H4 (cell line): ENCODE data around the gene DOK5. TPM values are rescaled to one million over a fixed set of nuclear protein-coding genes. Genes with fewer than 3 reads are reported as not detected.

Experiments
- DNase-seq: peaks from one replicate; pipeline ENCODE4 v3.0.0-alpha.2; 2015; ENCODE audit warnings: low spot score
- total RNA-seq: library from RNA; depleted of rRNA; stranded (reverse); fragments of >200 nt; shearing (Covaris generic); gene quantifications from 2 replicates; pipeline ENCODE4 v1.2.3, GENCODE V29; 2014

DOK5 gene
- total RNA-seq, 1 experiment from 2014 or later, result 1.2 TPM

DNA sequence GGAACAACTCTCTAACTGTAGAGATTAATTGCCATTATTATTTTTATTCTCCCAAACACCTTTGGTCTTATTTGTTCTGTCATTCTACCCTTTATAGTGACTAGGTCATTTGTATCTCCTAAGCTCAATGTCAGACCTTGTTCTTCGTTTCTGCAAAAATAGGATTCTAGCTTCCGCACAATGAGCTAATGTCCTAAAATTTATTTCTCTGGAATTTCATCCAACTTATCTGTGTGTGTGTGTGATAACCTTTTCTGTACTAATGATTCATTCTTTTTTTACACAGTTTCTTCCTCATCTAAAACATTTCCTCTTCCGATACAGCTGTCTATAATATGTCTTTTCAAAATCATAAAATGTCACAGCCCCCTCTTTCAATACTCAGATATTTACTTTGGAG is 84.5 kb downstream of the DOK5 start:
- no peak for DNase-seq

DNA sequence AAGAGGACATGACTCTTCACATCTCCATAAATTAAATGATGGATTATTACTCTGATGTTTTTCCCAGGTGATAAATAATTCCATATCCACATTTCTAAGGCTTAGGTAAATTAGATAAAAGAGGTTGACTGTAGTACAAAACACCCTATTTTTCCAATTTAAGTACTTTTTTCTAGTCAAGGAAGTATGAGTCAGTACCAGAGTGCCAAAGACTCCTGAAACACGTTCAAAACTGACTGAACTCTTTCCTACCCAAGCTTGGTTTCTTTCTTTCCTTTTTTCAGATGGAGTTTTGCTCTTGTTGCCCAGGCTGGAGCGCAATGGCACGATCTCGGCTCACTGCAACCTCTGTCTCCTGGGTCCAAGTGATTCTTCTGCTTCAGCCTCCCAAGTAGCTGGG is 85.0 kb downstream of the DOK5 start:
- DNase-seq, result no peak

DNA sequence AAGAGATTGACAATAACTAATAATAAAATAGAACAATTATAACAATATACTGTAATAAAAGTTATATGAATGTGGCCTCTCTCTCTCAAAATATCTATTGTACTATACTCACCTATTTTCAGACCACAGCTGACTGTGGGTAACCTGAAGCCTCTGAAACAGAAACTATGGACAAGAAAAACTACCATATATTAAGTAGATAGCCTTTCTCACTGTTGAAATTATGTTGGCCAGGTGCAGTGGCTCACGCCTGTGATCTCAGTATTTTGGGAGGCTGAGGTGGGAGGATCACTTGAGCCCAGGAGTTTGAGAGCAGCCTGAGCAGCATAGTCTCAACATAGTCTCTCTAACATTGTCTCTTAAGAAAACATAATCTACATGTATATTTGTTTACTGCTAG is 89.9 kb downstream of the DOK5 start:
- DNase-seq, result no peak

- DNase-seq, result no peak
These were observed 90.8 kb downstream of the DOK5 start for GRCh38 chr20:54566031-54566688.

- no peak for DNase-seq
These were observed 95.2 kb downstream of the DOK5 start for GRCh38 chr20:54570561-54570960.

- DNase-seq, result no peak
These were observed 97.5 kb downstream of the DOK5 start for GRCh38 chr20:54572665-54573435.

DNA sequence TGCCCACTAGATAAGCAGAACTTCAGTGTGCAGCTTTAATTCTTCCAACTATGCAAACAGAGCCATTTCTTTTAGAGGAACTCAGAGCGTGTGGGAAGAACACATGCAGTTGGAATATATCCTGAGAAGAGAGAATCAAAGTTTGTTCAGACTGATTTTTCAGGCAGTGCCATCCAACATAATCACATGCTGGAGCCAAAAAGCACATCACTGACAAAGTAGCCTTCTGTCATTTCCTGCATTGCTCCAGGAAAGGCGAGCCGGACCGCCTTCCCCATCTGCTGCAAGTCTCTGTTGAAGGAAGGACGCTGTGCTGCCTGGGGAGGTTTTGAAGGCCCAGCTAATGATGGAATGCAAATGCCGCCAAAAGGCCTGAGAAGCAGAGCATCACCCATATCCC is 98.4 kb downstream of the DOK5 start:
- DNase-seq, result no peak

GRCh38 chr20:54576518-54576917 is 101.1 kb downstream of the DOK5 start:
- no peak for DNase-seq

DNA sequence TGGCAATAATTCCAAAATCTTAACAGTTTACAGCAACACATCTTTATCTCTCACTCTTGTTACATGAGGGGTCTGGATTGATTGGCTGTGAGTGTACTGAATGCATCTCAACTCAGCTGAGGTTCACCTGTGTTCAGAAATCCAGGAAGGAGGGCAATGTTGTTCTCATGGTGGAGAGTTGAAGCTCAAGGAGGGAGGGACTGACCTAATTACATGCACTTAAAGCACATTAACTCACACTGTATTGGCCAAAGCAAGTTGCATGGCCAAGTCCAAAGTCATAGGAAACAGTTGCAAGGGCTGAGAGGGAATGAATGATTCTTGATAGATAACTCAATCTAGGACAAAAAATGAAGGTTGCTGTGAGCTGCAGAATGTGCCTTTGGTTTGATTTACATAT is 102.2 kb downstream of the DOK5 start:
- no peak for DNase-seq

DNA sequence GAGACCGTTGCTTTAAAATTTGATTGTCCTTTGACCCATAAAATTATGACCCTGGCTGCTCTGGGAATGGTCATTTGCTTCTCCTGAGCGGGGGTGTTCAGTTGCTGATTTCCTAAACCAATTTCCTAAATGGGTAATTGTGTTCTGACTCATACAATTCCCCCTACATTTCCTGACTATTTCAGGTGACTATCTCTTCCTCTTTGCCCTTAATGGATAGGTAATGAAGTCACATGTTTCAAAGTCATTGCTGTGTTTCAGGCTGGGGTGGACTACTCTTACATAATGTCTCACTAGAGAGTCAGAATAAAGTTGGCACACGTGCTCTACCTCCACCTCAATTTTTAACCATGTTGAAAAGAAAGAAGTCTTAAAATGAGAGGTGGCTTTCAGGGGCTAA is 109.8 kb downstream of the DOK5 start:
- no peak for DNase-seq

- DNase-seq, result no peak
These were observed 112.0 kb downstream of the DOK5 start for GRCh38 chr20:54587408-54587807.

GRCh38 chr20:54589402-54590030 is 114.1 kb downstream of the DOK5 start:
- DNase-seq, result no peak

DNA sequence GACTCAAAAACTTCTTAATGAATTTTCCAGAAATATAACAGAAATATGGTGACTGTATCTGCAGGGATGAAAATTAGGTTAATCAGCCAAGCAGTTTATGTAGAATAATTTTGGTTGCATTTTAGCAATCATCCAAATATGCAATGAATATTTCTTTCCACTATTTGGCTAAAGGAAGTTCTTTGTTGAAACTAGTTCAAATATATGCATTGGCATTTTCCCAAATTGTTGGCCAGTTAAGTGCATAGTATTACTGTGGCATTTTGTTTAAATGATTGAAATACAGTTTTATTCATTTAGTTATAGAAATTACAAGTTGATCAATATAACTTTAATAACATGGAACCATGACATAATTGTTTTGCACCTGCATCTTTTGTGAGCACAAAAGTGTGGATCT is 115.5 kb downstream of the DOK5 start:
- DNase-seq, result no peak

DNA sequence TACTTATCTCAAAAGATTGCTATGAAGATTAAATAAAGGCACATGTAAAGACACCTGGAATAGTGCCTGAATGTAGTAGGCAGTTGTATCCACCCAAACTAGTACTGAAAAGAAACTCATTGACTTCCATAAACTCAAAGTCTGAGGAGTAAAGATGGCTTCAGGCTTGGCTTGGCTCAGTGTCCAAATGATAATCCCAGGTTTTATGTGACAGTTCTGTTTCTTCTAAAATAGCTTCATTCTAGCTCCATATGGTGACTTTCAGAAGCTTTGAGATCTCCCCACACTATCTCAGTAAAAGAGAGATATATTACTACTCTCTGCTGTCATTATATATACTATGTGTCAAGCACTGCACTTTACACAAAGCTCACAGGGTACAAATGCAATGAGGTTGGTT is 121.3 kb downstream of the DOK5 start:
- no peak for DNase-seq

- DNase-seq, result no peak
These were observed 123.0 kb downstream of the DOK5 start for GRCh38 chr20:54598352-54598751.

DNA sequence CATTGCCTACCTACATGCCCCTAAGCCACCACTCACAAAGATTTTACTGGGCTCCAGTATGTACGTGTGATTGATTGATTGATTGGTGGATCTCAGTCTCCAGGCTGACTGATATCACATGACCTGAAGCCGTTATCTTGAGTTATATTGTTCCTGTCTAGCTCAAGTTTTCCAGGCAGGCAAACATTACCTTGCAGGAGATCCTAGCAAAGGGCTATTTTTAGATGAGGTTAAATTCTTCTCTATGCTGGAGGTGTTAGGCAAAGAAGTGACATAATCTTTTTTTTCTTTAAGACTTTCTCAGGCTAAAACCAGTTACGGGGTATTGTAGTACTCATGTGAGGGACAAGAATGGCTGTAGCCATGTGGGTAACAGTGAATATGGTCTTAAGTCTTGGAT is 125.2 kb downstream of the DOK5 start:
- no peak for DNase-seq

DNA sequence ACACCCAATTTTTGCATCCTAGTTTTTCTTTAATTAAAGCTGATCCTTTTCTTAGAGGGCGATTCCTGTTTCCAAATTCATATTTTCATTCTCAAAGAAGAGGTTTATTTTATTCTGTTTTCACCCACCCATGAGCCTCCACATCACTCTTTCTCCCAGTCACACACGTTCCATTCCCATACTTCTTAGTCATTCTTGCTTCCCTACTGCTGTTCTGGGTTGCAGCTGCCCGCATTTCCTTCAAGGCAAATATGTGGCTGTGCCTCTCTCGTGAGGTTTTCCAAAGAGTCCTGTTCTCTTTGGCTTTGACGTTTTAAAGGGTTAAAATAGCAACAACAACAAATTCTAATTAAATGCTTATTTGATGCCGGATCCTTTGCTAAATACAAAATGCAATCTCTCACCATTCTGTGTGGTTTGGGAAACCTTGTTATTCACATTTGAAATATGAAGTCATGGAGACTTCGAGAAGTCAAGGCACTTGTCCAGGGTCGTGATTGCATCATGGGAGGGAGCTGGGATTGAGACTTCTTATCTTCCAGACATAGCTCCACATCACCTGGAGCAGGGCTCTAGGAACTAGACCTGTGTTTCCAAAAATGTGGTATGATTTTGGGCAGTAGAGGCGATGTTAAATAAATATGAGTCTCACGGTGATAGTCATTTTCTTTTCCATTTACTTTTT is 126.6 kb downstream of the DOK5 start:
- no peak for DNase-seq

- no peak for DNase-seq
These were observed 129.9 kb downstream of the DOK5 start for GRCh38 chr20:54605319-54605718.

DNA sequence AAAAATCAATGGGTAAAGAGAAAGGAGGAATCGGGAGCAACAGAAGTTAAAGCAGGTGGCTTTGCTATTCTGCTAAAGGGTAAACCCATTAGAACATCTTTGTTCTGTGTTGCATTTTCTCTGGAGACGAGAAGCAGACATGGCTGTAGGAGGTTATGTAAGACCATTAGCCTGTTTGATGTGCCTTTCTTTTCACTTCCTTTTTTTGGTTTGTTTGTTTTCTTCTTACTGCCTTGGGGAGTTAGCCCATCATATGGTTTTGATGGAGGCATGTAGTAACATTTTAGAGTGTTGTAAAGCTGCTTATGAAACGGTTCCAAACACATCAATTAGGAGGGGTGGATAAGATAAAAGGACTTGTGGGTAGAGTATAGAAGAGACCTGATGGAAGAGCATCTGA is 131.0 kb downstream of the DOK5 start:
- DNase-seq, result no peak

DNA sequence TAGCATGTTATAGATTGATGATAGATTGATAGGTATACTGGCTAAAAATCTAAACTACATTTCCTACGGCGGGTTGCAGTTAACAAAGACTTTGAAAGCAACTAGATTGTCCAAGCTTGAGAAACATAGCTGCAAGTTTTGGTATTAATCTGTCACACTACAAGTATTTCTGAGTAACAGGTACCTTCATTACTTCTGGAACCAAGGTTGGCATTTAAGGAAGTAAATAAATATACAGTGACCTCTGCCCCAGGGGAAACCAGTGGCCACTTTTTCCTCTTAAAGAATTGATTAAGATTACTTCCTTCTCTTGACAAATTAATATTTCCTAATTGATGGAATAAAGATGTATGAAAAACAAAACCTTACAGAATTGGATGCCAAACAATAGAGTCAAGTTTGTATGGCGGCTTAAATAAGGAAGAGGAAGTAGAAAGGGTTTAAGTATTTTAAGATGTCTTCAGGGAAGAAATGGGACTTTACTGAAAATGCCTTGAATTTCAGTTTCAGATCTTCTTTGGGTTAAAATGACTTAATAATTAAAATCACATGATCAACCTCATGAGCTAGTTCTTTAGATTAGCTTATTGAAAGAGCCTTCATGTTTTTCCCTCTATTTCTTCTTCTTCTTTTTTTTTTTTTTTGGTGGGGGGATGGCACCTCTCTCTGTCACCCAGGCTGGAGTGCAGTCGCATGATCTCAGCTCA is 132.8 kb downstream of the DOK5 start:
- DNase-seq, result no peak

DNA sequence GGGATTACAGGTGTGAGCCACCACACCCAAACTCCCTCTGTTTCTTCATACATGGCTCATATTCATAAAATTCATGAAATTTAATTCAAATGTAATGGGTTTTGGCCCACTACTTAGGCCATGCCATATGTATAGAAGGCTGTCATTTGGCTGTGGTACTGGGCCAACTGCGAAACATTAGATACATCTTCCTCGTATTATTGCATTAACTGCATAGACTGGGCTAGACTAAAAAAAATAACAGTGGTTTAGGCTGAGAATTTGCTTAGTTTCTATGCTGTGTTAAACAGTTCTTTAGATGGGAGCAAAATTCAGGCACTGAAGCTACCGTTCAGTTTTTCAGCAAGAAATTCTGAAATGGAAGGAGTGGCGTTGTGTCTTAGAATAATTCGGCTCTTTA is 133.6 kb downstream of the DOK5 start:
- no peak for DNase-seq
